Endothelial cell (in vitro differentiated cells): ENCODE results near the gene DRD2. TPM values are rescaled to one million over a fixed set of nuclear protein-coding genes. Genes with fewer than 3 reads are reported as not detected.

Experiments used
- DNase-seq: peaks from one replicate; pipeline ENCODE4 v3.0.0; 2021; ENCODE audit warnings: low spot score
- H3K27ac Mint-ChIP-seq: one replicate; pipeline ENCODE4 v1.8.0; 2021; ENCODE audit warnings: mixed read lengths, inconsistent platforms; ENCODE audit not compliant: unreplicated experiment
- H3K27me3 Mint-ChIP-seq: one replicate; pipeline ENCODE4 v1.8.0; 2021; ENCODE audit warnings: mild to moderate bottlenecking, moderate library complexity, mixed read lengths, inconsistent platforms; ENCODE audit not compliant: unreplicated experiment
- H3K36me3 Mint-ChIP-seq: one replicate; pipeline ENCODE4 v1.8.0; 2021; ENCODE audit warnings: mild to moderate bottlenecking, low read depth, mixed read lengths, inconsistent platforms; ENCODE audit not compliant: unreplicated experiment
- H3K4me1 Mint-ChIP-seq: one replicate; pipeline ENCODE4 v1.8.0; 2021; ENCODE audit warnings: mild to moderate bottlenecking, mixed read lengths, inconsistent platforms; ENCODE audit not compliant: unreplicated experiment
- H3K4me3 Mint-ChIP-seq: one replicate; pipeline ENCODE4 v1.8.0; 2021; ENCODE audit warnings: mild to moderate bottlenecking, mixed read lengths, inconsistent platforms; ENCODE audit not compliant: unreplicated experiment
- H3K9me3 Mint-ChIP-seq: one replicate; pipeline ENCODE4 v1.8.0; 2021; ENCODE audit warnings: mixed read lengths, inconsistent platforms; ENCODE audit not compliant: unreplicated experiment
- total RNA-seq: library from RNA; stranded (reverse); fragmentation: NEBNext Ultra II Directional; extraction: Animal tissue kit (Norgen Biotek cat#: 25700); gene quantifications from one replicate; pipeline ENCODE4 v1.2.1, GENCODE V29; 2021; ENCODE audit not compliant: unreplicated experiment
- TF ChIP-seq, protein P1 (sequence below): fragments of 200-600 bp; sonication (generic); IDR thresholded peaks from one replicate; pipeline ENCODE4 v1.5.0; 2021; ENCODE audit warnings: antibody characterized with exemption; ENCODE audit not compliant: unreplicated experiment

Gene DRD2
- total RNA-seq, 1 donor from 2014 or later: 1.3 TPM

DNA sequence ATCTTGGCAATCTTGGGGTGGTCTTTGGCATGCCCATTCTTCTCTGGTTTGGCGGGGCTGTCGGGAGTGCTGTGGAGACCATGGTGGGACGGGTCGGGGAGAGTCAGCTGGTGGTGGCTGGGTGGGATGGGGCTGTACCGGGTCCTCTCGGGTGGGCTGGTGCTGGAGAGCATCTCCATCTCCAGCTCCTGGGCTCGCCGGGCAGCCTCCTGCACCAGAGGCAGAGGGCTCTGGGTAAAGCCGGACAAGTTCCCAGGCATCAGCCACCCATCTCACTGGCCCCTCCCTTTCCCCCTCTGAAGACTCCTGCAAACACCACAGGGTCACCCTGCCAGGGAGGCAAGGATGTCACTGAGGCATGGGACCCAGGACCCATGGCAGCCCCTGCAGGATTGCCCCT is 62.5 kb downstream of the DRD2 start:
- no peak for DNase-seq
- H3K27me3 Mint-ChIP-seq: no peaks in the 10 kb centered on the region
- no peaks in the 10 kb centered on the region for H3K36me3 Mint-ChIP-seq
- TF ChIP-seq, protein P1, sequence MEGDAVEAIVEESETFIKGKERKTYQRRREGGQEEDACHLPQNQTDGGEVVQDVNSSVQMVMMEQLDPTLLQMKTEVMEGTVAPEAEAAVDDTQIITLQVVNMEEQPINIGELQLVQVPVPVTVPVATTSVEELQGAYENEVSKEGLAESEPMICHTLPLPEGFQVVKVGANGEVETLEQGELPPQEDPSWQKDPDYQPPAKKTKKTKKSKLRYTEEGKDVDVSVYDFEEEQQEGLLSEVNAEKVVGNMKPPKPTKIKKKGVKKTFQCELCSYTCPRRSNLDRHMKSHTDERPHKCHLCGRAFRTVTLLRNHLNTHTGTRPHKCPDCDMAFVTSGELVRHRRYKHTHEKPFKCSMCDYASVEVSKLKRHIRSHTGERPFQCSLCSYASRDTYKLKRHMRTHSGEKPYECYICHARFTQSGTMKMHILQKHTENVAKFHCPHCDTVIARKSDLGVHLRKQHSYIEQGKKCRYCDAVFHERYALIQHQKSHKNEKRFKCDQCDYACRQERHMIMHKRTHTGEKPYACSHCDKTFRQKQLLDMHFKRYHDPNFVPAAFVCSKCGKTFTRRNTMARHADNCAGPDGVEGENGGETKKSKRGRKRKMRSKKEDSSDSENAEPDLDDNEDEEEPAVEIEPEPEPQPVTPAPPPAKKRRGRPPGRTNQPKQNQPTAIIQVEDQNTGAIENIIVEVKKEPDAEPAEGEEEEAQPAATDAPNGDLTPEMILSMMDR: no peak
- no peak overlapping the region for H3K27ac Mint-ChIP-seq
- no peaks in the 10 kb centered on the region for H3K9me3 Mint-ChIP-seq
- H3K4me3 Mint-ChIP-seq: no peak overlapping the region
- no peaks in the 10 kb centered on the region for H3K4me1 Mint-ChIP-seq

DNA sequence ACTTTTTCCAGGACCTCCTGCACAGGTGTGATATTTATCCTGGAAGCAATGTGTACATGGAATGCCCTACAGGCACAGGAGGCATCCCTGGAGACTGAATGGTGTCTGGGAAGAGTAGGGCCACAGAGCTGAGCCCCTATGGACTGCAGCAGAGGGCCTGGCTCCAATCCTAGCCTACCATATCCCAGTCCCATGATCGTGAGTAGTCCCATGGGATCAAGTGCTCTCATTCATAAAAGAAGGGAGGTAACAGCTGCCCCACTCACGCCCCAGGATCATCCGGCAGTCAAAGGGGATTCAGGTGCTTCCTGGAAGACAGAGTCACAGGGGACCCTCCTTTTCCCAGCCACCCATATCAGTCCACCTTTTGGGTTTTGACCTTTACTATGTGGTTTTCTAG is 63.7 kb downstream of the DRD2 start:
- Mint-ChIP-seq H3K27ac (no peak overlapping the region), H3K36me3 (no peaks in the 10 kb centered on the region), H3K4me1 (peaks cover 3% of the 10 kb centered on the region), H3K27me3 (no peaks in the 10 kb centered on the region), H3K4me3 (no peak overlapping the region), H3K9me3 (no peaks in the 10 kb centered on the region)
- TF ChIP-seq, protein P1: no peak
- DNase-seq: no peak

DNA sequence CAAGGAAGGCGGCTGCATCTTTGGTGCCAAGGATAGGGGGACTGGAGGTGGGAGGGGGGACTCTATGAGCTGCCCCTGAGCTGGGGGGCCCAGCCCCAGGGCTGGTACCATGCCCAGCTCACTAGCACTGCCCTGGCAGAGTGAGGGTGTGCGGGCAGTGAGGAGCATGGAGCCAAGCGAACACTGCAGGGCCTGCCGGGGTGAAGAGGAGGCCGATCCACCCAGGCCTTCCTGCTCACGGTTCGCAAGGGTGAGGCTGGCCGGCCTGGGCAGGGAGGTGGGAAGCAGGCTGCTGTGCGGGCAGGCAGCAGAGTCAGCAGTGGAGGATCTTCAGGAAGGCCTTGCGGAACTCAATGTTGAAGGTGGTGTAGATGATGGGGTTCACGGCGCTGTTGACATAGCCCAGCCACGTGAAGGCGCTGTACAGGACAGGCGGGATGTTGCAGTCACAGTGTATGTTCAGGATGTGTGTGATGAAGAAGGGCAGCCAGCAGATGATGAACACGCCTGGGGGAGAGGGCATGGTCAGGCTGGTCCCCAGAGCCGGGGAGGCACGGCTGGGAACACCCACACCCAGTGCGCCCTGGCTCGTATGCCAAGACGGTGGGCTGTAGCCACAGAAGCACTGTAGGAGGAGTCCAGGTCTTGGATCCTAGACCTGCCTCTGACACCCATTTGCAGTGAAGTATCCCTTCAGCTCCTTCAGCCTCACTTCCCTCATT is 64.6 kb downstream of the DRD2 start:
- Mint-ChIP-seq H3K27ac (no peak overlapping the region), H3K27me3 (no peaks in the 10 kb centered on the region), H3K36me3 (no peaks in the 10 kb centered on the region), H3K4me1 (peaks cover 12% of the 10 kb centered on the region), H3K4me3 (no peak overlapping the region), H3K9me3 (no peaks in the 10 kb centered on the region)
- DNase-seq: no peak
- TF ChIP-seq, protein P1: no peak

DNA sequence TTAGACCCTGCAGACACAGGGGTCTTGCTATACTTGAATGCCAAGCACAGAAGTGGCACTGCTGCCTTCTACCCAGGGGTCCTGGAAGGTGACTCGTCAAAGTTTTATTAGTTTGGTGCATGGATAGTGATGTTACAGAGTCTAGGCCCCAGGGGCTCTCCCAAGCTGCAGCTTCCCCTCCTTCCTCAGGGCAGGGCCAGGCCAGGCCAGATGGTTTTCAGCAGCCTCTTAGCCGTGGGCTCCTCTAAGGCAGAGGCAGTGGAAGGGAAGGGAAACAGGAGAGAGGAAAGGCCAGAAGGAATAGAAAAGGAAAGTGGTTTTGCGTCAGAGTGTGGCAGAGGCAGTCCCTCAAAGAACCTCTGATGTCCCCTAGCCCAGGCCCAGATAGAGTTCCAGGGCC is 65.7 kb downstream of the DRD2 start:
- Mint-ChIP-seq H3K9me3 (no peaks in the 10 kb centered on the region), H3K27ac (no peak overlapping the region), H3K4me1 (peaks cover 22% of the 10 kb centered on the region), H3K4me3 (no peak overlapping the region), H3K27me3 (peaks cover 4% of the 10 kb centered on the region), H3K36me3 (no peaks in the 10 kb centered on the region)
- no peak for DNase-seq
- TF ChIP-seq, protein P1: no peak

DNA sequence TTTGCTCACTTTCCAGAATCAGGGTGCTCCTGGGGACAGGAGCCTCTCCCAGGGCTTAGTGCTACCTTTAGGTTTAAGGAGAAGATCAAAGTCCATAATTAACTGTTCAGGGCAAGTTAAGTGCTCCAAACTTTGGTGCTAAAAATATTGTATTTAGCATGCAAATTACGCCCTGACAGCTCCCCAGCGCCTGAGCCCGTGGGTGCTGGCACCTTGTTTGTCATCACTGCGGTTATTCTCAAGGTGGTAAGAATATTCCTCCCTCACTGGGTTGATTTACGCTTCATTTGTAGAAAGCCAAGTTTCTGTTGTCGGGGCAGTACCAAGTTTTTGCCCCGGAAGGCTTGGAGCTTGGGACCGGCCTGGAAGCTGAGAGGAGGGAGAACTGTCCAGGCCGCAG is 66.3 kb downstream of the DRD2 start:
- H3K4me1 Mint-ChIP-seq: peaks cover 27% of the 10 kb centered on the region
- TF ChIP-seq, protein P1: no peak
- DNase-seq: no peak
- H3K36me3 Mint-ChIP-seq: no peaks in the 10 kb centered on the region
- no peaks in the 10 kb centered on the region for H3K9me3 Mint-ChIP-seq
- H3K27me3 Mint-ChIP-seq: peaks cover 5% of the 10 kb centered on the region
- H3K27ac Mint-ChIP-seq: no peak overlapping the region
- H3K4me3 Mint-ChIP-seq: no peak overlapping the region
